GDM1 (cell line): ENCODE results near the gene TET2.

Source experiments
- DNase-seq: peaks from one replicate; lab custom pipeline; 2025; lab: John Stamatoyannopoulos, UW

The TET2 gene

DNA sequence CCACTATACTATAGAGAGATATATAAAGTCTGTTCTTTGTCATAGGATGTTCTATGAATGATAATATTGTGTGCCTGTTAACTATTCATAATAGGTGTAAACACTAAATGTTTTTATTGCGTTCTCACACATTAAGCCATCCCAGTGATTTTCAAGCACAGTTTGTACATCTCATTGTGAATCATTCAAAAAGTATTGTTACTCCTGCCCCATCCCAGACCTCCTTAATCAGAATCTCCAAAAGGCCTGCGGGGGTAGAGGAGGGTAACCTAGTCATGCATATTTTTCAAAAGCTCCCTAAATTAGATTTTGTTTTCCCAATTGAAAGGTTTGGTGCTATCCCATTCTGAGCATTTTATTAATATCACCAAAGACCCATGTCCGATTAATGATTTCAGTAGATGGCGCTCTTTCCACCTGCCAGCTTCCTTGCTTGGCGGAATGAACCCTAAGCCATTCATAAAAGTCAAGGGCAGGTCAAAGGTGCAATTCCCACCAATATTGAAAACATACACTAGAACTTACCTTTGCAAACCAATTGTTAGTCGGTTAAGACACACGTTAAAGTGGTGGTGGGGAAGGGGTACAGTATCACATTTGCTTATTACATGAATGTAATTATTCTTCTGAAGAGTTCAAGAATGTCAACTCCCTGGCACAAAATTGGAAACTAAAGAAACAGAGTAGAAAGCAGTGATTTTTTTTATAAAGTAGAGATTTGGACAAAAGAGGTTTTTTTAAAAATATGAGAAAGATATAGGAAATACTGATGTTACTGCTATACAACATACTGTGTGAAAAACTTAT, 5.8 kb upstream of the TET2 start:
- DNase-seq: no peak

DNA sequence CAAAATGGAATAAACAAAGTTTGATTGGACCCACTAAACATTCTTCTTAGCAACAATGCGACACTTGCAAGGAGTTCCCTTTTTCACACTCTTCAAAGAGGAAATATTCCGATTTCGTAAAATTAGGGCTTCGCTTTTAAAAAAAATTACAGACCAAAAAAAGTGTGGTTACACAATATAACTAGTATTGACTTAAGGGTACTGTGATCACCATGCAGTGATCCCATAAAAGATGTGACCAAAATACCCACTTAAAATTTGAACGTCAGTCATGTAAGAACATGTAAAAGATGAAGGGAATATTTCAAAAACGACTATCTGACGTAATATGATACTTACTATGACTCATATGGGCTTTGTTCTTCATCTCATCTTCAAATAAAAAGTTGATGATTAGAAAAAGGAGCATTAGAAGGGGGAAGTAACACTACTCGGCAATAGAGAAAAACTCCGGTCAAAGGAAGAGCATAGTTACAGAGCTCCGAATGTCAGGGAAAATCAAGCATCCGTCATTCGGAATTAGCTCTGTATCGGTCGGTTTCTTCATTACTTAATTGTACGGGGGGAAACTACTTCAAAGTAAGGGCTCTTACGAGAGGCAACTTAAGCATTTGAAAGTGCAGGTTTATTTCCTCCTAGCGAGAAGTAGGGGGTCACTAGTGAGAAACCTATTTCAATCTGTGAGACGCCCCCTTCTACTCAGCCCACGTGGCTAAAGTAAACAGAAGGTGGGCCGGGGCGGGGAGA, 1.3 kb upstream of the TET2 start:
- DNase-seq: no peak

DNA sequence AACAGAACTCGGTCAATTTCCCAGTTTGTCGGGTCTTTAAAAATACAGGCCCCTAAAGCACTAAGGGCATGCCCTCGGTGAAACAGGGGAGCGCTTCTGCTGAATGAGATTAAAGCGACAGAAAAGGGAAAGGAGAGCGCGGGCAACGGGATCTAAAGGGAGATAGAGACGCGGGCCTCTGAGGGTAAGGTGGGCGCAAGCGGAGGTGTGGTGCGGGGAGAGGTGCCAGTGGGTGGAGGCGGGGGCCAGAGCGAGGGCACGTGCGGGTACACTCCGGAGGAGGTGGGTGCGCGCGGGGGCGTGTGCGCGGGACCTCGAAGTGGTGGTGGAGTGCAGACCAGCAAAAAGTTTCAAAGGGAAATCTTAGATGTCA, 787 bp upstream of the TET2 start:
- DNase-seq: no peak

DNA sequence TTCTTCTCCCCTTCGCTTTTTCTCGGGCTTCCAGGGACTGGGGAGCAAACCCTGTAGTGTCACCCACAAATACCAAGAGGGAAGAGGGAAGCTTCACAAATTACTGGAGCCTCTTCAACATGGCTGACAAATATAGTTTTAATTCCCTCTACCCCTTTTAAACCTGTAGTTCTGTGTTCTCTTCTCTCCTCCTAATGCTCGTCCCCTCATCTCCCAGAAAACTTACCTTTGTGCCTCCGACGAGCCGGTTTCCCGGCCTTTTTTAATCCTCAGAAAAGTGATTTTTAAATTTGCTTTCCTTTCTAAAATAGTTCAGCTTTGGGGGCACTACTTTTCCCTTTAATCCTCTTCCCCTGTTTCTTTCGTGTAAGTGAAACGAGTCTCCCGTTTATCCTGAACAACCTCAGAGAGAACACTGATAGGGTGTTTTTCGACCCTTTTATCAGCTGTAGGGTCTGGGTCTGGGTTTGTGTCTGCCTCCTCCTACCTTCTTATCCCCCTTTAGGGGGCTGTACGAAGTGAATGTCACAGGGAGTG, 408 bp downstream of the TET2 start:
- DNase-seq: no peak

DNA sequence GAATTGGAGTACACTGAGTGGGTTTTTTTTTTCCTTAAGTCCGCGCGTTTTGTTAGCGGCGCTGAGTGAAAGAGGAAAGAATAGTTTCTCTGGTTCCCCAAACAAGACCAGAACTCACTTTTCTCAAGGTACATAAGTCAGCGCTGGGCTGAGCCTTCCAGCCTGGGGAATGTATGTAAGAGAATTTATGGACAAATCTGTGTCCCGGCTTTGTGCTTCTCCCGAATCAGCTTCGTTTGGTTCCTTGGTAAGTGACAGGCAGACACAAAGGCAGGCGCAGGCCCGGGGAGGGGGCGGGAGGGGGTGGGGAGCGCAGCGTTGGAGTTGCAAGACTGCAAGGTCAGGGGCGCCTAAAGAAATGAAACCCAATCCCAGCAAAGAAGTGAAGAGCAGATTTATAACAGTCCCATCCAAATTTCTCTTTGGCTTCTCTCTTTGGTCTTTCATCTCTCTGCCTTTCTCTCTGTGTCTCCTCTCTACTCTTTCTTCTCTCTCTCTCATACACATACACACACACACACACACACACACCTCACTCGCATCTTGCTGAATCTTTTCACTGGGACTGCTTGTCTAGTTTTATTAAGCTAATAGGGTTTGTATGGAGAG, 981 bp downstream of the TET2 start:
- peak; percentile 23 for DNase-seq

DNA sequence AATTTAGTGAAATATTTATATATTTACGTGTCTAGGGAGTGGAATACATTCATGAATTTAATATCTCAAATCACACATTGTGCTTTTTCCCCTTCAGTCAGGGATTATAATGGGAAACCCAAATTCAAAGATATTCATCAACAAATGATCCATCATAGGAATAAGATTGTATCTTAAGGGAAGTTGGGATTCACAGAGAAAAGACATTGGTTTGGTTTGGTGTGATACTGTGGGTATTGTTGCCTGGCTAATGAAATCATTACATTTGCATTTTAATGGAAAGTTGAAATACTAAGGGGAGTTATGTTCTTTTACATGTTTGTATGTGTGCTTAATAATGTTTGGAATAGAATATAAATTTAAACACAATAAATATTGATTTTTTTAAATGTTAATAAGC, 1.7 kb downstream of the TET2 start:
- no peak for DNase-seq

DNA sequence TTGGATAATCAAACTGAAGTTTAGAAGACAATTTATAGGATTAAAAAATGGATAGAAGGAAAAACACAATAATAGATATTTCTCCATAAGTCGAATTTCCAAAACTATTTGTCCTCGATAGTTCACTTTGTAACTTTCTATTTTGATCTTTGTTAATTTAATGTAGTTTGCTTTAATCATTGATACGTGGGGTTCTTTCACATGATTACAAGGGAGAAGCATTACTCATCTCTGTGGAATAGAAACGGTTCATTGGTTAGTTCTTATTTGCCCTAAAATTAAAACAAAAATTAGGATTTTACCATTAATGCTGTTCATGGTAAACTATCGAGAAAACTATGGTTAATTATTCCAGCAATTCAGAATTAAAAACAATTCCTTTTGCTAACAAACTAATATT, 2.1 kb downstream of the TET2 start:
- DNase-seq: no peak

DNA sequence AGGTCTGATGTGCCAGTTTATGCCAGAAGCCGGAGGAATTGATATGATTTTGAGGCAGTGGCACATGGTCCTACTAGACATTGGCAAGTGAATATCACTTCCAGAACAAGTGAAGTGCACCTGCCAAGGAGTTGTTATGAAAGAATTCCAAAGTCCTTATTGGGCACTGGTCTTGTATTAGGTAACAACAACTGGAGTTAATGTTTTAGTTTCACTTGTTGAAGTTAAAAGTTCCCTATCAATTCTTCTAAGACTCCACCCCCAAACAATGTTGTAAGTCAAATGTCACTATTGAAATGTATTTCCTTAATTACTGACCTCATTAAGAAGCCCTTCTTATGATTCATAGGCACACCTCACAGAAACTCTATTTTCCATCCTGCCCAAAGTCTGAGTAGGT, 3.1 kb downstream of the TET2 start:
- no peak for DNase-seq

DNA sequence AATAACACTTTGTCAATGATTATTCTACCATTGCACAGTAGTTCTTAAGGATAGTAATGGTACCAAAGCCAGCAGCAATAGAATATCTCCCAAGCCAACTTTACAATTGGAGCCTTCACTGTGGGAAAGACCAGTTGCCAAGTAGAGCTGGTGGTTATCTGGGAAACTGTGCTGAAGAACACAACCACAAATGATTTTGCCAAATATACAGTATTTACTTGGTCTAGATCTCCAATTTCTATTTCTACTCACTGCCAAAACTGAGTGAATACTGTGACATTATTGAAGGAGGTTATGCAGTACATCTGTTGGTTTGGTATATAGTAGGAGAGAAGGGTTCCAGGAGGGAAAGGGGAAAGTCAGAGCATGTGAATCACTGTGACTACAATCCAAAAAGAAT, 3.8 kb downstream of the TET2 start:
- no peak for DNase-seq

DNA sequence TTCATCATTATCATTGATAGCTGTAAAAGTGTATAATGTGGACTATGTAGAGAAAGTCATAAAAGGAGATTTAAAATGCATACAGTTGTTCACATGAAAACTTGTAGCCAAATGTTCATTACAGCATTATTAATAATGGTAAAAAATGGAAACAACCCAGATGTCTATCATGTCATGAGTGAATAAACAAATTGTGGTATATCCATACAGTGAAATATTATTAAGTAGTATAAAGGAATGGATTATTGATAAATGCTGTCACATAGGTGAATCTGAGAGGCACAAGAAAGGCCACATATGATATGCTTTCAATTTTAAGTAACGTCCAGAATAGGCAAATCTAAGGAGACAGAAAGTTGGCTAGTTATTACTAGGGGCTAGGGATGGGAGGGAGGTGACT, 7.1 kb downstream of the TET2 start:
- no peak for DNase-seq

DNA sequence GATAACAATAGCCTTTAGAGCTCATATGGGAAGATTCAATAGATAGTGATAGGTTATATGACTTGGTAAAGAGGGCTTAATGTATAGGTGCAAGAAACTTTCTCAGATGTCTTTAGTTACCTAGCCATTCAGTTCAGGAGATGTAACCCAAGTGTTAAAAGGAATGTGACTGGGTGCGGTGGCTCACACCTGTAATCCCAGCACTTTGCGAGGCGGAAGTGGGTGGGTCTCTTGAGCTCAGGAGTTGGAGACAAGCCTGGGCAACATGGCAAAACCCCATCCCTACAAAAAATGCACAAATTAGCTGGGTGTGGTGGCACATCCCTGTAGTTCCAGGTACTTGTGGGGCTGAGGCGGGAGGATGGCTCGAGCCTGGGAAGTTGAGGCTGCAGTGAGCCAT, 7.9 kb downstream of the TET2 start:
- no peak for DNase-seq

DNA sequence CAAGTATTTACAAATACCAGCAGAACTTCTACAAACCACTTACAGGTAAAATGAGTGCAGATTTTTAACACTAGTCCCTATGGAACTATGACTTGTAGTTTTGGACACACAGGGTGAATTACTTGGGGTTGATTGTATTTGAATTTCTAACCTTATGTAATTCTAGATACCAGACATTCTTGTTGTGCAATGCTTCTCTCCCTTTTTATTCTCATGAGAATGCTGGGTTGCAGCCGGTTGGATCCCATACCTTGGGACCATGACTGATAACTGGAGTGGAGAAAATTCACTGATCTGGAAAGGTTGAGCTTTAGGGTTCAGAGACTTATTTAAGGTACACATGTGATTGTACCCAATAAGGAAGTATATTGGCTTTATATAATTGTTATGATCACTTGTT, 8.8 kb downstream of the TET2 start:
- no peak for DNase-seq

DNA sequence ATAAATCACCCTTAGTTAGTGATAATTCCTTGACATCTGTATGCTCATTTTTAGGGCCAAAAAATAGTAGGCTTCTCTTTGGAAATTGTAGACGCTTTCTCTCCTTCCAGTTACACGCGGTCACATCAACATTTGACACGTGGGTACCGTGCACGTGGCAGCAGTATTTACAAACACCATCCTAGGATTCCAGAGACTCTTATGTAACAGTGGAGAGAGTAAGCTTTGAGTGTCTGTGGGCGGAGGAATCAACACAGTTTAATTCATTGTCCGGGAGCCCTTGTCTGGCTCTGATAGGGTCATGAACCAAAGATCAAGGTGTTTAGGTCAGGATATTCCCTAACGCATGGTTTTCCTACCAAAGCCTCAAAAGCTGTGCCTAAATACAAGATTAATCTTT, 12.2 kb downstream of the TET2 start:
- no peak for DNase-seq

DNA sequence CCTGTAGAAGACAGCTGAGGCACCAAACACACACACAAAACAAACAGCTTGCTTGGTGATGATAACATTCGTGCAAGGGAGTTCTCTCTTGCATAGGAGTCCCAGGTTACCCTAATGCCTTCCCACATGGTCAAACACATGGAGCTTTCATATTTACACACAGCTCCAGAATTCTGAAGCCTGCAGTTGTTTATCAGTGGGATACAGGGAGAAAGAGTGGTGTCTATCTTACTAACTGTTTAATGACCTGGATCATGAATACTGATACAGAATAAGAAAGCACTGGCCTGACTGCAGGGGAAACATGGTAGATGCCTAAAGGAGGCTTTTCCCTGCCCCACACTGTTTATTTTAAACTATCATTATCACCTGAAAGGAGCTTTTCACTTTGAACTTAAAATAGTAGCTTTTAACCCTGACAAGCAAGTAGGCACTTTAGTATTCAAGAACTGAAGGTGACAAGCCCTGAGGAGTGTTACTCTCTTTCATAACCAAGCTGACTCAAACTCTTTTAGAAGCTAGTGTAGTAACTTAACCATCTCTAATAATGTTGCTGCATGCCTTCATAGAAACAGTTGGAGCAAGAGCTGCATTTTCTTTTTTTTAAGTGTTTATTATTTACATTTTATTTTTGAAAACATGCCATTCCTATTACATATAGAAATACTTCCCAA, 15.6 kb downstream of the TET2 start:
- DNase-seq: no peak

DNA sequence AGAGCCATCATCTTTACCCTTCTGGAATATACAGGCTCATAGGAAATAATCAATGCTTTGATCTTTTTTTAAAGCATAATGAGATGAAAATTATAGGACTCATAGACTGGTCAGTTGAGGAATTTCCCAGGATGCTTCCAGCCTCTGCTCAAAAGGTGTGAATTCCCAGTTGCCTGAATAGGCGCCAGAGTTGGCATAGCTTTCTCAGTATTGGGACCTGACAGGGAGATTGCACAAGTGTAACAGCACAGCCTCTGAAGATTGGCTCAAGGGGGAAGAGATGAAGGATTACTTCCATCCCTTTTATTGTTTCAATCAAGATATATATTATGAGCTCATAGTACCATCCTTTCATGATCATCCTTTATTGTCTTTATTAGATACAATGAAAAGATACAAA, 17.9 kb downstream of the TET2 start:
- DNase-seq: no peak

DNA sequence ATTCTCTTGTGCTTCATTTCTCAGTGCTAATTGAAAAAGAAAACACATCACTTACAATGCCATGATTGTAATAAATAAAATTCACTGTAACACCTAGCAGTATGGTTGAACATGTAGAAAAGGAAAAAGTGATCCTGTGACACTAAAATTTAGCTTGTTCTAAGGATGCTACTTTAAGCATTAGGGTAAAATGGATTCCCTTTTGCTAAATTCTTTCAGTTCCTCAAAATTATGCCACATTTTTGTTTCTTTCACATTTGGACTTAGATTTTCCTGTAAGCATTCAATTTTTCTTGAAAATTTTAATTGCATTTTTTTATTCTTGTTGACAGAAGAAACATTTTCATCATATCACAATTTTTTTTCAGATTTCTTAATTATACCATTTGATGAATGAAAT, 19.4 kb downstream of the TET2 start:
- no peak for DNase-seq

DNA sequence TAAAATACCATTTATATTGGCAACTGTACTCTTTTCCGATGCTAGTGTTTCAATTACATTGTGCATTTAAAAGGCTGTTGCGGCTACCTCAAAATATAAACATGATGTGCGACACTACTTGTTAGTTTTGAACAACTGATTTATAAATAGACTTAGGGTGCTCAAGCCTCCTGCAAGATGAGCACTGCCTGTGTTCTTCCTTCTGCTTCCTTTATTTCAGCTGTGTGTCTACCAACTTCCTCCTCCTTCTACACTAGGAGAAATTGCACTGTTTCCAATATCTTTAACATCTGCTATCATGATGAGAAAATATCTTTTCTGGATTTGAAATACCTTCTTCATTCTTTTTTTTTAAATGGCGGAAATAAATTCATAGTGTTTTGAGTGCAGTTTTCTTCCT, 24.0 kb downstream of the TET2 start:
- DNase-seq: no peak

DNA sequence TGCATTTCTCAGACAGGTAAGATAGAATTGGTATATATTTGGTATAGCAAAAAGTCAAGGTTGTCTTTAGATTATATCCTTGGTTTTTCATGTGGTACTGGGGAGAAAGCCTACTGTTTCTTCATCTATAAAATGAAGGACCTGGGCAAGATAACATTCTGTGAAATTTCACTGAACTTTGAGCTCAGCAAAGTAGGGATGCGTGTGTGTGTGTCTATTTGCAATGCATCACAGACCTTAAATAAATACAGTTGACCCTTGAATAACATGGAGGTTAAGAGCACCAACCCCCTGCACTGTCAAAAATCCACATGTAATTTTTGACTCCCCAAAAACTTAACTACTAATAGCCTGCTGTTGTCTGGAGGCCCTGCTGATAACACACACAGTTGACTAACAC, 25.2 kb downstream of the TET2 start:
- DNase-seq: no peak

DNA sequence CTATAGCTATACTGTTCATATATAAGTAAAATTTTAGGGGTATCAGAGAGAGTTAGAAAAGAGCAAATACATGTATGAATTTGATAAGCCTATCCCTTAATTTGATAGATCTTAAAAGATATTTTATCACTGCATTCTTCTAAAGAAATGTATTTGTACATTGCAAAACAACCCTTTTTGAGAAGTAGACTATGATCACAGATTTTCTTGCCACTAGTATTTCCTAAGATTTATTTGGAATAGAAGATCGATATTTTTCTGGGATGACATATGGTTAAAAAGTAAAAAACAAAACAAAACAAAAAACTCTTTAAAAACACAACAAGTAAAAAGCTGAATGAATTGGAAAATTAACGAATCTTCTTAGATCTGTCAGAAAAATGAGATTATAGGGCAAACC, 27.4 kb downstream of the TET2 start:
- DNase-seq: no peak

DNA sequence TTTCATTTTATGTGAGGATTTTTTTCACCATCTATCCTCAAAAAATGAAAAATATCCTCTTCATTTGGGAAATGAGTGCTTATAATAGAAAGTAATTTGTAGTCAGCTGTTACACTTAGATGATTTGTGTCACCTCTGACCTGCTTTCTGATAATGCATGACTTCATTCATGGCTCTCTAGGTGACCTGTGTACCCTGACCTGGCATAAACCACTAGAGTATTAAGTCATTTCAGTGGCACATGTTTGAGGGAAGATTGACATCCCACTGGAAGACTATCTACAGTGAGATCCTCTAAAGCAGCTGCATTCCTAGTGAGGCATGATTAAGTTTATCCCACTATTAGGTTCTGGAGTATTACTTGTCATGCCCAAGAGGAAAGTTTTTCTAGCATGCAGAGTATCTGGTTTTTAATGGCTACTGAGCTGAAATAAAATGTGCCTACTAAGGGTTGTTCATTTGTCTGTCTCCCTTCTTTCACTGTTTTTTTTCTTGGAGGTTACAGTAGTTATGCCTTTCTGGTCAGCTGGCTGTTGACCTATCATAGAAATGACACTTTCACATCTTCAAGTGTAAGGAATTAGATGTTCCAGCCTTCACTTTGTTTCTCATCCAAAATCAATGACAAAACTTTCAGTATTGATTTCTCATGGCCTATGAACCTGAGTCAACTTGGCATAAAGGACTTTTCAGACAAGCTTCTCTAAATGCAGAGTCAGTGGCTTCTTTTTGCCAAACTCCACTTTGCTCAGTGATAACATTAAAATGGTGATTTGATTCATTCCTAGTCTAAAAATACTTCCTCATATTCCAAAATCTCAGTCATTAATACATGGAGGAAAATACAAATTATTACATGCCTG, 33.1 kb downstream of the TET2 start:
- no peak for DNase-seq

DNA sequence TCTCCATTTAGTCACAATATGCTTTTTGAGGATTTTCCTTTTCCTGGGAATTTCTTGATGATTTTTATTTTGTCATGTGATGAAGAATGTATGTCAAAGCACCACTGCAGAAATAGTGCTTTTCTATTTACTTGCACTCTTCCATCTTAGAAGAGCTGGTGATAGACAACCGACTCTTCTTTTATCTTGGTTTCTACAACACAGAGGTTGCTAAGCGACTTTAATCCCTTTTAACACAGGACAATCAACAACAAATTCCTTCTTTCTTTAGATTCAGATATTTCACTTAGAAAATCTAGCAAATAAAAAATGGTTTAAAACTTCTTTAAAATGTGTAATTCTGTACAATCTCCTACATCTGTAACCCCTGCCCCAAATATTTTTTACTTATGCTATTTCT, 34.6 kb downstream of the TET2 start:
- no peak for DNase-seq

DNA sequence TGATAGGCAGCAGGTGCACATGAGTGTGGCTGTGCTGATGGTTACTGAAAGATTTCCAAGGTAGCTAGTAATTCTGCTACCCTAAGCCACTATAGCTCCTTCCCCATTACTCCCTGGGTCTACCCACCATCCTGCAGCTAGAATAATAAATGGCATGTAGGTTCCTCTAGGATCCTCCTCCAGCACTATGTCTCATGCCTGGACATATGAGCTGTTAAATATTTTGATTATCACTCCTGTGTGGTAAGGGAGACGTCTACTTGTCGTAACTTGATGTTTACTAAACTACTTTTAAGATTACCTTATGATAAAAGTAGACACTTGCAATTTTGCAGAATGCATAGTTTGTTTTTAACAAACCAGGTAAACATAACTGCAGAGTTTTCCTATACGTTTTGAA, 35.5 kb downstream of the TET2 start:
- DNase-seq: no peak
